Aortic smooth muscle cell (primary cell): ENCODE results near the gene MRPL48. TPM values are rescaled to one million over a fixed set of nuclear protein-coding genes. Genes with fewer than 3 reads are reported as not detected.

Experiments used
- total RNA-seq: library from RNA; depleted of rRNA; stranded (reverse); fragments of >200 nt; gene quantifications from 2 replicates; pipeline ENCODE4 v1.2.3, GENCODE V29; 2014

The MRPL48 gene
- 25.2 and 30.4 TPM in 2 replicates for total RNA-seq

DNA sequence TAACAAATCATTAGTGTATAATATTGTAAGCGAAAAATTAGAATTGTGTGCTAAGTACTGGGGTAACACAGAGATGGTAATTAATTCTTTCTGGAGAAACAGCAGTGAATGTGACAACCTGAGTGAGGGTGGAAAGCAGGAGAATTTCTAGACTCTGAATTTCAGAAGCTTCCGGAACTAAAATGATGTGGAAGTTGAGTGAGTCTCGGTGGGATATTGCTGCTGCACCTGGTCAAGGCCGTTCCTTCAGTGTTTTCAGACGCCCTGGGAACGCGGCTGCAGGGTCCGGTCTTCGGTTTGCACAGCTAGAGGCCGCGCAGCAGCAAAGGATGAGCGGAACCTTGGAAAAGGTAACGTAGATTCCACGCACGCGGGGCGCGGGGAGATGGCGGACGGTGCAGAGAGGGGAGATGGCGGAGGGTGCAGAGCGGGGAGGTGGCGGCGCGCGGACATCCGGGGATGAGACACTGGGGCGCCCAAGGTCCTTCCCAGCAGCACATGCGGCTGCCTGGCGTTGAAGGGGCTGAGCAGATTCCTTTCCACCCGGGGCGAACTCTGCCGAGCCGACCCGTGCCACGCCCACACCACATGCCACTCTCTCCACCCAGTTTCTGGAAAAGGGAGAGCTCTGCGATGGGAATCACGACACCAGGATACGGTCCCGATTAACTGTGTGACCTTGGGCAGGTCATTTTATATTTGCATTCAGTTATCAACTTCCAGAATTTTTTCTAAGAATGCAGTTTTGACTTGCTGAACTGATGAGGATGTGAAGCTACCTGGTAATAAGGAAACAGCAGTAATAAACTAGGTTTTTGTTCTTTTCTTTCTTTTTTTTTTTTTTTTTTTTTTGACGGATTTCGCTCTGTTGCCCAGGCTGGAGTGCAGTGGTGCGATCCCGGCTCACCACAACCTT lies at the start of gene MRPL48:
Gene MRPL48, plus strand, starts transcription at position 232 of the 916 bp plus-strand sequence. Its CDS starts 98 bp downstream, at position 330.

DNA sequence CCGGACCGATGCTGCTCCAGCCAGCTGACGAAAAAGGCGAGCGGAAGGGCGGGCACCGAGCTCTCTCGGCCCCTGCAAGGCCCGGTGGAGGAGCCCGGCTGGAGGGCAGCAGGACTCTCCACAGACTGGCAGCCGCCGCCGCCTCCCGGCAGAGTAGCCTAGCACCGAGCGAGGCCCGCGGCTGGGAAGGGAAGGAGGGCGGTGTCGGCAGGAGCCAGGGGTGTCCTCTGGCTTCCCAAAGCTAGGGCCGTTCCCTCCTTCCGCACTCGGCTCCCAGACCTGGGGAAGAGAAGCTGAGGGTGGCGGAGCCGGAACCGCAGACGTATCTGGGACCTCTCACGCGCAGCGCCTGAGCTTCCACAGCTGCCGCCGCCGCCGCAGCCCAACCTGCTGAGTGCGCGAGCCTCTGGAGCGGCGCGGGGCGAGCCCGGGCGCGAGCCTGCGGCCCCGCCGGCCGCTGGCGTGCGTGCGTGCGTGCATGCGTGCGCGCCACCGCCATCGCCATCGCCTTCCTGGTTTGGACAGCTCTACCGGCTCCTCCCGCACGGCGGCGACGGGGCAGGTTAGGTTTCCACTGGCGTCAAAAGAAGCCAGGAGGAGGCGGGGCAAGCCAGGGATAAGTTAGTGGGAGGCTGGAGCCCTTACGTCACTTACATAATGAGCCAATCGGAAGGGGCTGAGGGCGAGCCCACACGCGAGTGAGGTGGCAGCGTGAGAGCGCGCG lies 26.8 kb upstream of the MRPL48 start, which contains the start of gene RAB6A:
Gene RAB6A, minus strand, starts transcription at position 396 of the 724 bp plus-strand sequence. CDS start 439 bp downstream, outside the sequence.

DNA sequence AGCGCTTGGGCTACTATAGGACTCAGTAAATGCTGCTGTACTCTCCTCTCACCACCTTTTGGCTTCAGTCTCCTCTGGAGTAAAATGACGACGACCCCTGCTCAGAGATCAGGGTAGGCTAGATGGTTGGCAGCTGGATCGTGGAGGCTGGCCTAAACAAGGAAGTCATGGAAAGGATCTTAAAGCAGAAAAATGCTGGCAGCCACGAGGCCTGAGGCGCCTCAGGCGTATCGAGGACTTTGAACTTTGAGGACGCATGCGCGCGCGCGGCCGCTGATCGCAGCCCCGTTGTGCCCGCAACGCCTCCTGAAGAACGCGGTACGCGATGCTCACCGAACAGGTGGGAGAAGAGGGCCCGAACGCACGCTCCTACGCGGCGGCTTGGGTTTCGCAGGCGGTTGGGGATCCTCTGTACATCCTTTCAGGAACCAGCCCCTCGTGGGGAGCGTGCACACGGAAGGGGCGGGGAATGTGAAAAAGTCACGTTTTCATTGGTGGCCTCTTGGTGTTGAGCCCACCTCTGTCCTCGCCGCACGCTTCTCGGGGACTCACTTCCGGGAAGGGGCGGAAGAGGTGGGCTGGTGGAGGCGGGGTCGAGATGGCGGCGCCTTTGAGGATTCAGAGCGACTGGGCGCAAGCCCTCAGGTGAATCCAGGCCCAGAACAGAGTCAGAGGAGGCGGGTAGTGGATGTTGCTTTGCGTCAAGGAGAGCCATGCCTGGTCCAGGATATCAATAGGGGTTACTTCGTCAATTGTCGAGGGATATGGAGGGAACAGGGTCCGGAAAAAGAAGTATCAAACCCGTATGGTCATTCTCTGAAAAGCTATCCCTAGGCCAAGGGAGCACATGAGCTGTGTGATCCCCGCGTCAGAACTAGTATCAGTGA lies 89.0 kb downstream of the MRPL48 start, which contains the start of the genes COA4 and PAAF1:
Gene COA4, minus strand, starts transcription at position 423 of the 887 bp plus-strand sequence. CDS start 3,468 bp downstream, outside the sequence.
Gene PAAF1, plus strand, starts transcription at position 576 of the 887 bp plus-strand sequence. Its CDS starts 23 bp downstream, at position 599.

Other genes starting within 250 kb of the MRPL48 start
- gene FAM168A, start 189.8 kb upstream of the MRPL48 start, total RNA-seq, result 13.6 and 19.5 TPM in 2 replicates
- 0.37 and 0.40 TPM in 2 replicates for gene PLEKHB1, start 141.3 kb upstream of the MRPL48 start, total RNA-seq
- 127 and 131 TPM in 2 replicates for gene RAB6A, start 26.8 kb upstream of the MRPL48 start, total RNA-seq
- 45.9 and 72.7 TPM in 2 replicates for gene COA4, start 89.0 kb downstream of the MRPL48 start, total RNA-seq
- gene PAAF1, start 89.1 kb downstream of the MRPL48 start, total RNA-seq, result 7.7 and 10.2 TPM in 2 replicates
- not detected in 2 replicates for gene DNAJB13, start 163.2 kb downstream of the MRPL48 start, total RNA-seq
- gene UCP2, start 195.0 kb downstream of the MRPL48 start, total RNA-seq, result 0.40 and 0.44 TPM in 2 replicates
- gene UCP3, start 221.2 kb downstream of the MRPL48 start, total RNA-seq, result 0.26 and 0.44 TPM in 2 replicates